SK-N-SH (cell line): ENCODE results near the gene CELSR3.

Experiments used
- EP300 ChIP-seq, 2 experiments: IDR thresholded peaks; 2 replicates each; pipeline versions ENCODE4 v1.4.0 to v1.6.1; 2012; ENCODE audit warnings: borderline replicate concordance in 1 of 2, low read depth in 1 of 2, low read length in 1 of 2
- RAD21 ChIP-seq: IDR thresholded peaks from 2 replicates; pipeline ENCODE4 v1.6.1; 2012; ENCODE audit warnings: mild to moderate bottlenecking, low read length

- TF ChIP-seq EP300 (IDR thresholded peaks at IDR 0.05; ENCODE audit: borderline replicate concordance in 1 of 2, low read depth in 1 of 2, low read length in 1 of 2) (no peak), RAD21 (no peak)
Measured at GRCh38 chr3:48597408-48597800, 65.3 kb downstream of the CELSR3 start.
